GM21737 (cell line): ENCODE results near the gene QARS1.

Experiments used
- ATAC-seq: cut with Tn5 transposase; IDR thresholded peaks from one replicate; pipeline ENCODE4 v1.9.1; 2021; ENCODE audit warnings: mild to moderate bottlenecking, moderate library complexity; ENCODE audit not compliant: unreplicated experiment

The QARS1 gene

DNA sequence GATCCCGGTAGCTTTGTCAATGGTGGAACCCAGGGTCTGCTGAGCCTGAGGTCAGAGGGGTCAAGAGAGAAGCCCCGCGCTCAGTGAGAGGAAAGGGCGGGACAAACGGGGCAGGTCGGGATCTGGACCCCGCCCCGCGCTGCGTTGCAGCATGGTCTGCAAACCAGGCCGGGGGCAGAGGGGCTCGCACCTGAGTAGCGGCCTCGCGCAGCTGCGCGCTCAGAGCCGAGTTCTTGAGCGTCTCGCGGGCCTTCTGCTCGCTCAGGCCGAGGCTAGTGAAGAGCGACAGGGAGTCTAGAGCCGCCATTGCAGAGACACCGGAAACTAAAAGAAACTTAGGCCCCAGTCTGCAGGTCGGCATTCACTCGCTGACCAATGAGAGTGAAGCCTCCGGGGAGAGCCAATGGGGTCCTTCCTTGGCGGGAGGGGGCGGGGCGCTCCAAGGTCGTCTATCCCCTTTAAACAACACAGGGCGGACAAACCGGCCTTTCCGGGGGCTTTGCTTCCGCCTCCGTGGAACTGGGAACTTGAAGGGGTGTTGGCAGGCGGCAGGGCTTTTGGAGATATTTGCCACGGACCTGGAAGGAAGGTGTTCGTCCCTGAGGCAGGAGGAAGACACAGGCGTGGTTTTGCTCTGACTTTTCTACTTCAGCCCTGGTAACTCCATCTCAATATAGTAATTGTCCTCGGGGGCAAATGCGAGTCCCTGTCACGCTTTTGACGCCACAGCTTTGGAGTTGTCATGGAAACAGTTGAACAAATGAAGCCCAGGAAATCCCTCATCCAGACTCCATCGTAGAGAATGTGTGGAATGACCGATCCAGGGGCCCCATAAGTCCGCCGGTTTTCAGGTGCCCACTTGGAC lies at the start of gene QARS1:
QARS1 (minus strand) TSS at position 331 of the 865 bp plus-strand sequence; CDS start at position 307, 24 bp downstream.
- peak; percentile 83 for ATAC-seq

DNA sequence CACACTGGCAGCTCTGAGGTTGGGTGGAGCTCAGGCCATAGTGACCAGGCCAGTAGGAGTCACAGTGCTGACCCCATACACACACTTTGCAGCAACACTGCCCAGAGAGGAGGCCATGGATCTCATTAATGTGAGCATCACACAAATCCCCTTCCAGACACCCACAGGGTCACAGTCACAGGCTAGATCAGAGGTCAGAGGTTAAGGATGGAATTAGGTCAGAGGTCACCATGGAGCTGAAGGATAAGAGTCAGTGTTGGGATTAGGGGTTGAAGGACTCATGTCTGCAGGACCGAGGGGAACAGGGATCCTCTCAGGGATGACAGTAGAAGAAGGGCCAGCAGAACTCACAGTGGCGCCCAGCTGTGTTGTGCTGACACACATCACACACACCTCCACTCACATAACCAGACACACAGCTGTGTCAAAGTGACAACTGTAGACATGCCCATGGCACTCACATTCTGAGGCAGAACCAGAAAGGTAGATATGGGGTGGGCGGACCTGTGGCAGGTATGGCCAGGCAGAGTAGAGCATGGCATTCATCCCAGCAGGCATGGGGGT lies 48.9 kb upstream of the QARS1 start:
- no peak for ATAC-seq

DNA sequence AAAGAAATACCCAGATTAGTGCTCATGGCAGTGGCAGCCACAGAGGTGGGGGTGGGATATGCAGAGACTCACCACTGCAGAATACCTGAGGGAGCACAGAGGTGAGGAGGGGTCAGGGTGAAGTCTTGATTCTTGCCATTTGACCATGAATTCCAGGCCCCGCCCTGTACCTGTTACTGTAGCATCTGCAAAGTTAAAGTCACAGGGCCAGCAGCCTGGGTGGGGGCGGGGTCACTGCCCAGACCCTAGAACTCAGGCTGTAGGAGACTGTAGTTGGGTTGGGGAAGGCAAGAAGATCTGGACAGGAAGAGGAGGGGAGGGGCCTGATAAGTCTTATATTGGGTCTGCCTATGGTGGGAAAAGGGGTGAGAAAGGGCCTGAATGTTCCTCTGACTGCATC lies 47.1 kb upstream of the QARS1 start:
- ATAC-seq, result no peak

DNA sequence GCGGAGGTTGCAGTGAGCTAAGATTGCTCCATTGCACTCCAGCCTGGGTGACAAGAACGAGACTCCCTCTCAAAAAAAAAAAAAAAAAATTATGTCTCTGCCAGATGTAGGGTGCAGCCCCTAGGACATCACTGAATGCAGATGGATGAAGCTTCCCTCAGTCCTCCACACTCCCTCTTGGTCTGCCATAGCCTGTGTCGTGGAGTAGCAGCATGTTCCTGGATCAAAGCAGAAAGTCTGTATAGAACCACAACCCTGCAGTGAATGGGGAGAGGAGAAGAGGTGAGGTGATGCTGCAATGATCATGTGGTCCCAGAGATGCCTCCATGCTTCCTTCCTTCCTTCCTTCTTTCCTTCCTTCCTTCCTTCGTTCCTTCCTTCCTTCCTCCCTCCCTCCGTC lies 43.6 kb upstream of the QARS1 start:
- no peak for ATAC-seq

DNA sequence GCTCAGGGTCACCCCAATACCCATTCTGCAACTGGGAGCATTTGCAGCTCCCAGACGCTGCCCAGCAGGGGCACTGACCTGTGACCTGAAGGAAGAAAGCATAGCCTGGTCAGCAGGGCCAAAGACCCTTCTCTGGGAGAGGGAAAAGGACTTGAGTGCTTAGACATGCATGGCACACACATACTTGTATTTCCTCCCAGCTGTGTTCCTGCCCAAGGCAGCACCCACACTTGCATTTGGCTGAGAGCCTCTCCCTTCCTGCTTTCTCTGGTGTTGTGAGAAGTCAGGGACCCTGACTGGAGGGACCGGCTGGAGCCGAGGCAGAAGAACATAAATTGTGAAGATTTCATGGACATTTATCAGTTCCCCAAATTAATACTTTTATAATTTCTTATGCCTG lies 35.5 kb upstream of the QARS1 start:
- no peak for ATAC-seq

DNA sequence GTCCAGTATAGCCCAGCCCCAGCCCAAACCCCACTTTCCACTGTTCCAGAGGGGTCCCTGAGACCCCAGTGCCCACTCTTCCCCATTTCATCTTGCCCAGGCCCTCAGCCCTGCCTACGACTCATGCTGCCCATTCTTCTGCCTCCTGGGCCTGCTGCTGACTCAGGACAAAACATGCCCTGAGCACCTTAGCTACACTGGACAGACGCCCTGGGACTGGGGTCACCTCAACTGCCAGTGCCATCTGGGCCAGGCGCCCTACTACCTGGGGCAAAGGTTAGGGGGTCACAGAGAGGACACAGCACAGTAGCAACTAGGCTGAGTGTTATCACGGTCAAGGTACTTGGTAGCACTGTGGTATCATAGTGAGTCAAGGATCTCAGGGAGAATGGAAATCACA lies 30.9 kb upstream of the QARS1 start:
- ATAC-seq, result no peak

DNA sequence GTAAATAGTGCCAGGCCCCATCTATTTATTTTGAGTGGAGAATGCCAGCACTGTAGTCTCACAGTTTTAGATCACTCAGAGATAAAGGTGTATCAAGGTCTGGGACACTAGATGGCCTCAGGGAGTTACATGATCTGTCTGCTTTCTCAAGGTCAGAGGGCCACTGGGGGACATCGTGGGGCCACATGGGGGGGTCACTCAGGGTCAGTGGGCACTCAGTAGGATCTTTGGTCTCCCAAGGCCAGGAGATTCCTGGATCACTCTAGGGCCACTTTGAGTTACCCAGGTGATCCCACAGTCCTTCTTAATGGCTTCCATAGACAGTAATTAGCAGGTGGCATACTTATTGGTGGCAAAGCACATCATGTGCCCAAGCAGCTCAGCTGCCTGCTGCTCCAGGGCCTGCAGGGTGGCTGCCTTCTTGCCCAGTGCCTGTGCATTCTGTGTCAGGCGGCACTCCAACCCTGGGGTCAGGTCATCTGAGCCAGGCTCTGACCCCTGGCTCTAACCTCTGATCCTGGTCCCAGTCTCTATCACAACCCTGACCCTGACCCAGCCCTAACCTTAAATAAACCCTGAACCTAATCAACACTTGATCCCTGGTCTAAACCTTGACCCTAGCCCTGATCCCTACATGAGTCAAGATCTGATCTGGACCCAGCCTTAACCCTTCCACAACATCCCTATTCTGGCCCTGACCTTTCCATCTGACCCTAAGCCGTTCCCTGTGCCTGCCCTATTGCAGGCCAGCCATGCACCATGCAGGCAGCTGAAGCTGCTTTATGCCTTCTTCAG lies 30.1 kb upstream of the QARS1 start:
- no peak for ATAC-seq

DNA sequence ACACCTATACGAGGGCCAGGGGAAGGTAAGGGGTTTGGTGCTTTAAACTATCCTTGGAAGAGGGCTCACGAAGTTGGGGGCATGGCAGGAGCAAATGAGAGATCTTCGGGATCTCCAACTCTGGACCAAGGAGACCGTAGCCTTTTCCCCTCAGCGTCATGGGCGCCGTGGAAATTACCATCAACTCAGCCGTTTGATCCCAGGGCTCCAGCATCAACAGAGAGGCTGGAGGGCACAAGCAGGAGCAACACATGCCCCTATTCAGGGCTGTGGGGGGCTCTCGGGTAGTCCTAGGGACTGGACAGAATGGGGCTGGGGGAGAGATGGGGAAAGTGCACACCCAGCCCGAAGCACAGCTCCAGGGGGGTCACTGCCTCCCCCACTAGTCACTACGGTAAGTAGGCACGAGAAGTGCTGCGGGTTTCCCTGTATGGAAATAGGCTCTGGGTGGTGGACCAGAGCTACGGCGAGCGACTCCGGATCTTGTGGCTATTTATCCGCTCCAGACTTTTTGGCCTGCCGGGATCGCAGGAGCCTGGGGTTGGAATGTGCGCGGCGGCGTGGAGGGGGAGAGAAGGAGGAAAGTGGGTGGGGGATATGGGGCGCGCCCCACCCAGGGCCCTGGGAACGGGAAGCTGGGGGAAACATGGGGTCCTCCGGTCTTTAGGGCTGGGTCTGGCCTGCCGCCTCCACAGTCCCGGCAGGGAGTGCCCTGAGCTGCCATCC lies 28.8 kb upstream of the QARS1 start:
- no peak for ATAC-seq

DNA sequence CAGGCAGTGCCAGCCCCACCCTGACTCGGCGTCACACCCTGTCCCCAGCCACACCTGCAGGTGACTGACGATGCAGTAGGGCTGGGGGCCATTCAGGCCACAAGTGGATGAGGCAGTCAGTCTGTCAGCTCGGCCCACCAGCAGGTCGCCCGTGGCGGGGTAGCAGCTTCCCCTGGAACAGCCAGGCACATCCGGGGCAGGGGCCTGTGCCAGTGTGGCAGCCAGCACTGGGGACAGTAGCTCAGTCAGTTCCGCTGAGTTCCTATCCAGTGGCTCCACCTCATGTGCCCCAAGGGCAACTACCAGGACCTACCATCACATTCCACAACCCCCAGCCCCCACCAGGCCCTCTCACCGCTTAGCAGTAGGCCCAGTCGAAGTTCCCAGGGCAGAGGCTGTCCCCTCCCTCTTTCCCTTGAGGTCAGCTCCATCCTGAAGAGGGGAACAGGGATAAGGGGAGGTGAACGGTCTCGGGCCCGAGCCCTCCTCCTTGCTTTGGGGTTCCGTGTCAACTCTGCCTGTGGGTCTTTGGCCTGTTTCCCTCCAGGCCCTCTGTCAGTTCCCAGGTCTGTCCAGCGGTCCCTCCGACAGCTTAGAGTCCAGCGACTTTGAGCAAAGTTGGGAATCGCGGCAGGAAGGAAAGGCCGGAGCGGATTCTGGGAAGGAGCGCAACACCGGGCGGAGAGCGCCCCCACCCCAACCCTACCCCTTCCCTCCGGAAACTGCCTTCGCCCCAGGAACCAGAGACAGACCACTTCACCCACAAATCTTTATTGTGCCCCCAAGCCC lies 28.1 kb upstream of the QARS1 start, which contains the start of gene LAMB2:
LAMB2 (minus strand) TSS at position 614 of the 789 bp plus-strand sequence; CDS start at position 431, 183 bp downstream.
- ATAC-seq, result no peak

DNA sequence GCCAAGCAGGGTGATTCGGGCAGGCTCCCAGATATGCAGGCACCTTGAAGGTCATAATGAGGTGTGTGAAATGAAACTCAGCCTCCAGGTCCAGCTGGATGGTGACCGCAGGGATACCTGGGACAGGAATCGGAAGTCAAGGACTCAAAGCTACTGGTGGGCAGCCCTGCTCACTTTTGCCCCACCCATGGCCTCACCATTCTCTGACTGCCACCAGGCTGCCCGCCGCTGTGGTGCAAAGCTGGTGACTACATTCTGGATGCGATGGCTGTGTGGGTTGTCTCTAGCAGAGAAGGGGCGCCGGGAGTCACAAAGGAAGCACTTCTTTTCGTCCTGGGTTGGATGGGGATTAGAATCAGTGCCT lies 27.5 kb upstream of the QARS1 start:
- ATAC-seq, result no peak

DNA sequence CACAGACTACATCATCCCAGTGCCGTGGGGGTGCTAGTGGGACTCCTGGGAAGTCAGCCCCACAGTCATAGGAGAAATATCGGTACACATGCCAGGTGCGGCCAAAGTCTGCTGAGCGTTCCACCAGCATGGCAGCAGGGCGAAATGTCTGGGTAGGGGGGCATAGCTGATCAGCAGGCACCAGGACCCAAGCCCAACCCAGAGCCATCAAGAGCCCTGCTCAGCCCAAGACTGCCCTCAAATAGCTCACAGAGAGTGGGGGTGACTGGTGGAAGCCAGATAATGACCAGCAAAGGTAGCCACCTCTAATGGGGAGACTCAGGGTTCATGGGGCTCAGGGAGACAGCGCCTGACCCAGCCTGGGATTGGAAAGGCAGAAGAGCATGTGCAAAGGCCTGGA lies 27.0 kb upstream of the QARS1 start:
- no peak for ATAC-seq

DNA sequence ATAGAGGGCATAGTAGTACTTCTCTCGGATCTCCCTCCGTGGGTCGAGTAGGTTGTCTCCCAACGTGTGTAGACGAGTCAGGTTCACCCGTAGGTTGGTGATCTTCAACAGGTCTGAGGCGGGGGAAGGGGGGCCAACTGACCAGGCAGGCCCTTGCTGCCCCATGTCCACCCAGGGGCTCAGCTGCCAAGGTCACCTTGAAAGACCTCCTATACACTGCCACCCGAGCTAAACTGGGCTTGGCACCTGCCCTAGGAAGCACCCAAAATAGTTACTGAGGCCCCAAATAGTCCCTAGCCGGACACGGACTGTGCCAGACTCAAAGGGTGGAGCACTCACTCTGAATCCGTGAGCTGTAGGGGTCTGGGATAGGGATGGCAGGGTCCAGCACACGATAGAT lies 26.5 kb upstream of the QARS1 start:
- no peak for ATAC-seq

DNA sequence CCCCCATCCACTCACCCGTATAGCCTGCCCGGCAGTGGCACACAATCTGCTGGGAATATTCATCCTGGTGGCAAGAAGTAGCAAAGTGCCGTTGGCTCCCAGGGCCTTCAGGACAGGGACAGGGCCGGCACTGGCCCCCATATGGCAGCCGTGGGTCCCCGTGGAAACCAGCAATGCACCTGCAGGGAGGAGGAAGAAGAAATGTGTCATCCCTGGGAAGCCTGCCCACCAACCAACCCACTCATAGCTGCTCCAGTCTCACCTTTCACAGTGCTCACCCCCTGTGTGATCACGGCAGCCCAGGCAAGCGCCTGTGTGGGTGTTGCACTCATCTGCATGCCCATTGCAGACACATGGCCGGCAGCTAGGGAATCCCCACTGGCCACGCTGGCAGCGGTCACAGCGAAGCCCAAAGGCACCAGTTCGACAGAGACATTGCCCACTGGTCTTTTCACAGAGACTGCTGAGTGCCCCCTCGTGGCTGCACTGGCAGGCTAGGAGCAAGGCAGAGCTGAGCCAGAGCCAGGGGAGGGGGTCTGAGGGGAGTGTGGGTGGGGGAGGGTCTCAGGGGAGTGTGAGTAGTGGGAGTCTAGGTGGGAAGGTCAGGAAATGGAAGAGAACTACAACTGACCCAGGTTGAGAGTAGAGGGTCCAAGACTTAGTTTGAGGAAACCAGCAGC lies 20.6 kb upstream of the QARS1 start:
- ATAC-seq, result no peak

DNA sequence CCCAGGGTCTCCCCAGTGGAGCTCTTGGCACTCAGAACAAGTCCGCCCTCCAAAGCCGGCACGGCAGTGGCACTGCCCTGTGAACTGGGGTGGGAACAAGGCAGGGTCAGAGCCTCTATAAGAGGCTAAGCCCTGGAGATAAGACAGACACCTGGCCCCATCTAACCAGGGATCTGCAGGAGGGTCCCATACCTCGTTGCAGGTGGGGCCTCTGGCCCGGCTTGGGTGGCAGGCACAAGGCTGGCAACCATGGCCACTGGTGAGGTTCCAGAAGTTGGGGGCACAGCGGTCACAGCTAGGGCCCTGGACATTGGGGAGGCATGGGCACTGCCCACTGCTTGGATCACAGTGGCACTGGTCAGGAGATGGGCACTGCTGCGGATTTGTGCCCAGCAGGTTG lies 19.6 kb upstream of the QARS1 start:
- no peak for ATAC-seq

DNA sequence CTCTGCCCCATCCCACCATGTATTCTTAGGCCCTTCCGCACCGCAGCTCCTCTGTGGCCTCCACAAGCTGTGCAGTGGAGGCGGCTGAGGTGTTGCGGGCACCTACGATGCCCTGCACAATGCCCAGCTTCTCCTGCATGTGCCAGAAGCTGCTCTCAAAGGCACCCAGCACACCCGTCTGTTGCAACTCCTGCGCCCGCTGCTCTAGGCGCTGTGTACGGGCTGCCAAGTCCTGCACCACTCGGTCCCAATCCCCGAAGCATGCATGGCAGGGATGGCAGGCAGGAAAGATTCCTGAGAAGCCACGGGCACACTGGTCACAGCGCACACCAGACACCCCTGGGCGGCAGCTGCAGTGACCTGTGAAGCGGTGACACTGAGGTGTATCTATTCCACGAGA lies 19.1 kb upstream of the QARS1 start:
- ATAC-seq, result no peak

DNA sequence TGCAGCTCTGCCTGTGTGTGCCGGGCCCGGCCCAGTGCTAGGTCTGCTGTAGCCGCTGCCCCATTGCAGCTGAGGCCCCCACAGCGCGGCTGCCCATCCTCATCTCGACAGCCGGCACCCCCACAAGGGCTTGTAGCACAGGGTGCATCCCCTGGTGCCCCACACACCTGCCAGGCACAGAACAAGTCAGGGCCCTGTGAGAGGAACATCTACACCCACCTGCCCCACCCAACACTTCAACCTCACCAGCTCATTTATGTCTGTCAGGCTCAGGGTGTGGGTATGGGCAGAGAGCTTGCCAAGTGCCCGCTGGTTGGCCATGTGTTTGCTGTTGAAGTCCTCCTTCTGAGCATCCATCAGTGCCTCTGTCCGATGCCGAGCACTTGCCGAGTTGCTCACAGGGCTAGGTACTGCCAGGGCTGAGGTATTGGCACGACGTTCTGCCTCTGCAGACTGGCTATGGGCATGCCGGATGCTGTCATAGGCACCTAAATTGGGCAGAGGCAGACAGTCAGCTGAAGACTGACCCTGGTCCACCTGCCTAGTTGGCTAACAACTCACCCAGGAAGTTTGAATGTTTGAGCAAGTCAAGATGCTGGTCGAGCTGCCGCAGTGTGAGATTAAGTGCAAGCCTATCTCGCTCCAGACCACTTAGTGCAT lies 18.5 kb upstream of the QARS1 start:
- ATAC-seq, result no peak

DNA sequence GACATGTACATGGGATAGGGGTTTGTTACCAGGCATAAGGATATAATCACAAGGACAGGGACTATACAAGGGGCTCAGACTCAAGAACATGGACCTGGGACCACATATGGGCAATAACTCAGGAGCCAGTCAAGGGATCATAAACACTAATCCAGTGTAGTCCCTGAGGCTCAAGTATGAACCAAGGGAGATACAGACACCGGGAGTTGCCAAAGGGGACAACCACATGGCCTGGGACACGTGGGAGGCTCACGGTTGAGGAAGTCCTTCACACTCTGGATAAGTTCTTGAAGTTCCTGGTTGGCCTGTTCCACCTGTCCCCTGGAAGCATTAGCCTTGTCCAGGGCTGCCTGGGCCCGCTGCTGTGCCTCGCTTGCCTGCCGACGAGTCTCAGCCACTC lies 17.9 kb upstream of the QARS1 start:
- ATAC-seq, result no peak

DNA sequence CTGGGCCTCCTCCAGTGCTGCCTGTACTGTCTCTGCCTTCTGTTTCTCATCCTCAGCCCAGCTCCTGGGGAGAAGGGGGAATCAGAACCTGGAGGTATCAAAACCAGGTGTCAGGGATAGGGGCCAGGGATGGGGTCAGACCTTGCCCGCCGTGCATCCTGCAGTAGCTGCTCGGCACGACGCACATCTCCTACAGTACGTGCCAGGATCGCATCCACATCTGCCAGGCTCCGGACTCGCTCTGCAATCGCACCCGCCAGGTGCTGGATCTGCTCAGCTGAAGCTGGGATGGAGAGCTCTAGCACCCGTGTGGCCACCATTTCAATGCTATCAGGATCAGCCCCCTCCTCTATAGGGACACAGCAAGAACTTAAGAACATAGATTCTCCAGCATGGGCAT lies 17.5 kb upstream of the QARS1 start:
- ATAC-seq, result no peak

DNA sequence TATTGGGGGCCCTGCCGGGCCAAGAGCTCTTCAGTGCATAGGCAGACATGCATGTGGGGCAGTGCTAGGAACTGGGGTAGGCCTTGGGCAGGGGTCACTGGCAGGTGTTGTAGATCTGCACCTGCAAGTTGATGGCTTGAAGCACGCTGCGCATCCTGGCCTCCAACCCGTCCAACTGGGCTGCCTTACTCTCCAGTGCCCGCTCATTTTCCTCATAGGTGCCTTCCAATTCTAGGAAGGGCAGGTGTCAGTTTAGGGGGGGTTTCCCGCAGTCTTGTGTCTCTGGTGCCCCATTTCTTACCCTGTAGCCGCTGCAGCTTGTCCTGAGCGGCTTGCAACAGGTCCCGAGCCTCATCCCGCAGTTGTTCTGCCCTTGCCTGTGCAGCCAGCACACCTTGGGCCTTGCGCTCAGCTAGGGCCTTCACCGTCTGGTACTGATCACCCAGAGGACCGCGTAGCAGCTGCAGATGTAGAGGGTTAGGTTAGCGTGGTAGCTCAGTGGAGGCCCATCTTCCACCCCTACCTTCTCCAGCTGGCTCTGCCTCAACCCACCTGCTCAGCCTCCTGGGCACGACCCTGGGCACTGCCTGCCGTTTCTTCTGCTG lies 16.7 kb upstream of the QARS1 start:
- ATAC-seq, result no peak
